Activated CD8-positive, alpha-beta memory T cell treated with anti-CD3 and anti-CD28 coated beads, Interleukin-2, amount 50 U/mL, for 24 hours (primary cell): ENCODE measurements around the gene COA3.

Experiments used
- DNase-seq: peaks from one replicate; pipeline ENCODE4 v3.0.0-alpha.2; 2020; ENCODE audit errors: extremely low read depth

The COA3 gene

DNA sequence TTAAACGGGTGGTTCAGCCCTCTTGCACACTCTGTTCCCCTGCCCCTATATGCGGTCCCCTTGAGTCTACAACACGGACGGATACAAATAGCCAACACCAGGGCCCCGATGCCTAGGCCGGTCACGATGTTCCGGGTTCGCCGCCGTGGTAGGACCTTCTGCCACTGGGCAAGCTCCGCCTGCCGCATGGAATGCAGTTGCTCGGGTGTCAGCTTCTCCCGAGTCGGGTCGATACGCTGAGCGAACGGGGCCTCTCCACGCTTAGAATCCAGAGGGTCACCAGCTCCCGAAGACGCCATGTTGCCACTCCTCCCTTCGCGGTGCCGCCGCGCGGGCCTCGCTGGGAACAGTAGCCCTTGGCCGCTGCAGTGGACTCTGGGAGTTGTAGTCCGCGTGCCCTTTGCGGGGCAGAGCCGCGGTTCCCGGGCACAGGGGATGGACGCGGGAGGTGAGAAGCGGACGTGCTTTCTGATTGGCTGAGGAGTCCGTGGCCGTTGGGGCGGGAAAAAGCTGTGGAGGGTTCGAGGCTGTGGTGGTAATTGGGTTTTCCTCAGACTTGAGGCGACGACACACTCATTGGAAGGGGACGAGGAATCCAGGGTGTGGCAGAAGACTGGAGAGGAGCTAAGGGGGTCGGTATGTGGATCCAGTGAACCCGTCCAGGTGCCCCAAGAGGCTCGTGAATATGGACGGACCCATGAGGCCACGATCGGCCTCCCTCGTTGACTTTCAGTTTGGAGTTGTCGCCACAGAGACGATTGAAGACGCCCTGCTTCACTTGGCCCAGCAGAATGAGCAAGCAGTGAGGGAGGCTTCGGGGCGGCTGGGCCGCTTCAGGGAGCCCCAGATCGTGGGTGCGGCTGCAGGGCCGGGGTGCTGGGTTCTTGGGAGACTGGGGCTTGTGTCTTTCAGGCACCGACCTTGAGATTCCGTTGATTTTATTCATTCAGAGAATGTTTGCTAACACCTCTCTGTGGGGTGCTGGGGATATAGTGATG lies at the start of gene COA3, which contains the start of gene CNTD1:
Gene COA3 (minus strand): TSS at position 322 of the 998 bp plus-strand sequence. CDS start 23 bp downstream, at position 299.
Gene CNTD1 (plus strand): TSS at position 479 of the 998 bp plus-strand sequence. CDS start 207 bp downstream, at position 686.
- DNase-seq = peak; percentile 43

DNA sequence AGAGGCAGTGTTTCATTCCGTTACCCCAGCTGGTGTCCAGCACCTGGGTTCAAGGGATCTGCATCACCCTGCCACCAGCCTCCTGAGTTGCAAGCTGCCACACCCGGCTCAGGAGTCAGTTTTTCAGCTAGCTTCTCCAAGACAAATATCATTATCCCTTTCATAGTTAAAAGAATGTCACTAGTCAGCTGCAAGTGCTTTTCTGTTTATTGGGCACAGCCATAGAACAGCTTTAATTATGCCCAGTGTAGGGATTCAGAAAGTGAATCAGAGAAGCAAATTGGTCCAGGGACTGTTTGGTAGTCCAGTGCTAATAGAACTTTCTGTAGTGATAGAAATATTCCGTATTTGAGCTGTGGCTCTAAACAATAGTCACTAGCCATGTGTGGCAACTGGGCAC lies 49.6 kb upstream of the COA3 start:
- DNase-seq = no peak

GRCh38 chr17:42846594-42847280 lies 48.2 kb upstream of the COA3 start:
- DNase-seq = no peak

DNA sequence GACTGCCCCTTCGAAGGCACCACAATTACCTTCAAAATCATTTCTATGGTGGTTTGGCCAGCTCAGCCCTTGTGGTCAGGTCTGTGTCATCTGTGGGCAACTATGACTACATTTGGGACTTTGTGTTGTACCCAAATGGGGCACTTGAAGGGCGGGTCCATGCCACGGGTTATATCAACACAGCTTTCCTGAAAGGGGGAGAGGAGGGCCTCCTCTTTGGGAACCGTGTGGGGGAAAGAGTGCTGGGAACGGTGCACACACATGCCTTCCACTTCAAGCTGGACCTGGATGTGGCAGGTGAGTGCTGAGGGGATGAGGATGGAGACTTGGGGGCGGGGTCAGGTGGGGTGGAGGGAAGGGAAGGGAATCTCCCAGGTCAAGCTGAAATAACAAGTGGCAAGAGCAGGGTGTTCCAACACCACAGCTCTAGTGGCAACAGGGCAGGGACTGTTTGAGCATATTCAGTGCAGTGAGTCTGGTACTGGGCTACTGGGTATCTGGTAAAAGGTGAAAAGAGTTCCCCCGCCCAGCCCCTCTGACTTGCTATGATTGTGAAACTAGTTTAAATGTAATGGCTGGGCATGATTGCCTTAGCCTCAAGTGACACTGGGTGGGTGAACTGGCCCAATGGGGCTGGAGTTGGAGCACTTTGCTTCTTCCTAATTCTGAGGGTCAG lies 47.6 kb upstream of the COA3 start:
- peak; percentile 14 for DNase-seq

DNA sequence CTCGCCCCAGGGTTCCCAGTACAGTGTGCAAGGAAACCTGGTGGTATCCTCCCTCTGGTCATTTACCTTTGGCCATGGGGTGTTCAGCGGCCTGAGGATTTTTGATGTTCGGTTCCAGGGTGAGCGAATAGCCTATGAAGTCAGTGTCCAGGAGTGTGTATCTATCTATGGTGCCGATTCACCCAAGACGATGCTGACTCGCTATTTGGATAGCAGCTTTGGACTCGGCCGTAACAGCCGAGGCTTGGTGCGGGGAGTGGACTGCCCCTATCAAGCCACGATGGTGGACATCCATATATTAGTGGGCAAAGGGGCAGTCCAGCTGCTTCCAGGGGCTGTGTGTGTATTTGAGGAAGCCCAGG lies 47.0 kb upstream of the COA3 start:
- DNase-seq = no peak

- no peak for DNase-seq
Measured at GRCh38 chr17:42844761-42845555, 46.5 kb upstream of the COA3 start.

GRCh38 chr17:42844271-42844670 lies 45.8 kb upstream of the COA3 start, which contains the start of gene AOC2:
Gene AOC2 (plus strand): TSS chr17:42844580. CDS start chr17:42844627, 47 bp downstream.
- no peak for DNase-seq

GRCh38 chr17:42843358-42843934 lies 44.9 kb upstream of the COA3 start:
- DNase-seq = no peak

DNA sequence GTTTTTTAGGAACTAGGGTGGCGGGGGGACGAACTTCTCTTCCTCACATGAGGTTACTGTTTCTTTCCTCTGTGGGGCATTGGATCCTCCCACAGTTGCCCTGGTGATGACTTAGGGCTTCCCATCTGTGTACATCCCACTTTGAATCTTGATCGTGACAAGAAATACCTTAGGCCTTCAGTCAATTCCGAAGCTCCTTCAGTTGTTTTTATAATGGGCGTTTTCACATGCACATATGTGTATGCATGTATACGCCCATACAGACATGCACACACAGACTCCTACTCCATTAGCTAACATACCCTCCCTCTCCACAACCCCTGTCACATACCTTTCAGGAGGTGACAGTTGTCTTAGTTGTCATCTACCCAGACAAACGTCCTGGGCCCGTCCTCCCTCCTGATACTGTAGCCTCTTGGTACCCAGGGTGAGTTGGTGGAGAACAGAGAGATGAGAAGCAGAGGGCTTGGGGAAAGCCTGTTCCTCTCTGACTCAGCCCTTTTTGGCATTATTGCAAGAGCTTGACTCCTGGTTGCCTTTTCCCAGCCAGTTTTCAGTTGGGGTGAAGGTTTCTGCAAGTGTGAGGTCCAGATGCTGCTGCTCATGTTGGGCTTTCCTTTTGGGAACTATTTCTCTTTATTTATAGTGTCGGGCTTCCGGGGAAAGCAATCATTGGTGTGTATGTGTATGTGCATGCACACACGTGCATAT lies 43.6 kb upstream of the COA3 start:
- no peak for DNase-seq

DNA sequence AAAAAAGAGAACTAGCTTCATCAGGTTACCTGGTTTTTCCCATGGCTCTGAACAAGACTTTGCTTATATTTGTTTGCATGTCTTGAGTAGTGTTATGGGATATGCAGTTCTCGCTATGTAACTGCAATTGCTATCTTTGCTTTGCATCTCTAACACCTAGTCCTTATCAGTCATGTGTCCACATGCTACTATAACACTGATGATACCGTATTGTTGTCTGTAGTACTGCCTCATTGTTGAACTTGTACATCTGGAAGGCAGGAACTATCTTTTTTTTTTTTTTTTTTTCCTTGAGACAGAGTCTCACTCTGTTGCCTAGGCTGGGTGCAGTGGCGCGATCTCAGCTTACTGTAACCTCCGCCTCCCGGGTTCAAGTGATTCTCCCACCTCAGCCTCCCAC lies 37.2 kb upstream of the COA3 start:
- no peak for DNase-seq

GRCh38 chr17:42833767-42834422 lies 35.4 kb upstream of the COA3 start:
- DNase-seq = no peak

DNA sequence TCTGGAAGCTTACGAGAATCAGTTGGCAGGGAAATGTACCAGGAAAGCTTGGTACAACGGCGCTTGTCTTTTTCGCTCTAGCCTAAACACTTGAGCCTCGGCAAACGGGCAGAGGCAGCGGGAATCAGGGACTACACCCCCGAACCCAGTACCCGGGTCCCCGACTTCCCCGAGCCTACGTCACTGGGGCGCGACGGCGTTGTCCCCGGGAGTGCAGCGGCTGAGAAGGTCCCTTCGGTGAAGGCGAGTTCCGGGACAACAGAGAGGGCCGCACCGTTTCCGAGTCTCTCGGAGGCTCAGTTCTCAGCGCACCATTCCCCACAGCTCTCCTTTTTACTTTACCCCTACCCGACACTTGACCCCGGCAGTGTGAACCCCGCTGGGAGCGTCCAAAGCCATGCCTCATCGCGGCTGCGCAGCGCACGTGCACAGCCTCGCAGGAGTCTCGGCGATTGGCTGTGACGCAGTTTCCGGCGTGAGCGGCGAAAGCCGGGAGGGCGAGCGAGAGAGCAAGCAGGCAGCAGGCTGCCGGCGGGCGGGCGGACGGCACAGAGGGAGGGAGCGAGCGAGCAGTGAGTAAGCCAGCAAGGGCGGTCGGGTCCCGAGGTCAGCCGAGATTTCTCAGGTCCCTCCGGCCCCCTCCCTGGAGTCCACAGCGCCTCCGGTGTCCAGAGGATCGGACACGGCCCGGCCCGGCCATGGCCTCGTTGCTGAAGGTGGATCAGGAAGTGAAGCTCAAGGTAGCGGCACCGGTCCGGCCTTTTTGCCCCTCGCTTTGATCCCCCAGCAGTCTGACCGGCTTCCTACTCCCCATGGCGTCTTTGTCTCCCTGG lies 34.6 kb upstream of the COA3 start, which contains the start of gene PSME3:
Gene PSME3 (plus strand): TSS at position 464 of the 833 bp plus-strand sequence. CDS start 235 bp downstream, at position 699.
- peak; percentile 82 for DNase-seq

DNA sequence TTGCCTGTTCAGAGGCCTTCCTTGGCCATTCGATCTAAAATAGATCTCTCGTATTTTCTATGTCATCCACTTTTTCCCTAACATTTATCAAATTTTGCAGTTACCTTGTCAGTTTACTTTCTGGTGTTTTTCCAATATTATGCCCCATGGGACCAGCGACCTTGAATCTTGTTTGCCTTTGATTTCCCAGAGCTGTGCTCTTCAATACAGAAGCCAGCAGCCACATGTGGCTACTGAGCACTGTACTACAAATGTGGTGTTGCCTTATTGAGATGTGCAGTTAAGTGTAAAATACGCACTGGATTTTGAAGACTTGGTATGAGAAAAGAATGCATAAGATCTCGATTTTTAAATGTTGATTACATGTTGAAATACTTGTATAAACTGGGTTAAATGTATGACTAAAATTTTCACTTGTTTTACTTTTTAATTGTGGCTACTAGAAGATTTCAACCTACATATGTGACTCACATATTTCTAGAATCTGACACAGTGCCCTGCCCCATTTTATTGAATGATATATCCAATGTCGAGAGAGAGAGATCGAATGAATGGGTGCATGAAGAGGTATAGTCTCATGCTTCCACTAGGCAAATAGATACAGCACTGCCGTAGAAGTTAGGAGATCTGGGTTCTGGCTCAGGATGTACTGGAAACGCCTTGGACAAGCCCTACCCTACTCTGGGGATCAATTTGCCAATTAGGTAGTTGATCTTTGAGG lies 33.9 kb upstream of the COA3 start:
- no peak for DNase-seq

GRCh38 chr17:42830971-42831370 lies 32.5 kb upstream of the COA3 start:
- no peak for DNase-seq

- no peak for DNase-seq
Measured at GRCh38 chr17:42827472-42827871, 29.0 kb upstream of the COA3 start.

DNA sequence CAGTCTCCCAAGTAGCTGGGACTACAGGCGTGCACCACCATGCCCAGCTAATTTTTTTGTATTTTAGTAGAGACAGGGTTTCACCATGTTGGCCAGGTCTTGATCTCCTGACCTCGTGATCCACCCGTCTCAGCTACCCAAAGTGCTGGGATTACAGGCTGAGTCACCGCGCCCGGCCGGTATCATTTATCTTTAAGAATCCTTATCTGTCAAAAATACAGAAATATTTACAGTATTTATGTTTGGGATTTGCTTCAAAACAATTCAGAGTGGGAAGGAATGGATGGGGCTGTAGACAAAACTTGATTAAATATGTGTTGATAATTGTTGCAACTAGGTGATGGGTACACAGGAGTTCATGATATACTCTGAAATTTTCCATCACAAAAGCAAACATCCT lies 22.7 kb upstream of the COA3 start:
- DNase-seq = no peak

- DNase-seq = peak; percentile 30
Measured at GRCh38 chr17:42819939-42820535, 21.5 kb upstream of the COA3 start.

GRCh38 chr17:42818379-42818778 lies 19.9 kb upstream of the COA3 start:
- DNase-seq = no peak
